Fibroblast of skin of back (primary cell): ENCODE measurements around the gene UNC45B.
A peak's percentile ranks its signal among the peaks of the same experiment; 100 is the strongest.
"Not testable (repeated sequence)": the region's sequence is repeated elsewhere in the genome, so short reads cannot be mapped to it uniquely, and the experiment has no call there.

ENCODE experiments used
- DNase-seq: peaks from one replicate; pipeline ENCODE4 v3.0.0-alpha.2; 2013

The UNC45B gene

GRCh38 chr17:35172321-35172720 is 24.7 kb downstream of the UNC45B start:
- not testable (repeated sequence) for DNase-seq

GRCh38 chr17:35174835-35175334 is 27.3 kb downstream of the UNC45B start:
- no peak for DNase-seq

DNA sequence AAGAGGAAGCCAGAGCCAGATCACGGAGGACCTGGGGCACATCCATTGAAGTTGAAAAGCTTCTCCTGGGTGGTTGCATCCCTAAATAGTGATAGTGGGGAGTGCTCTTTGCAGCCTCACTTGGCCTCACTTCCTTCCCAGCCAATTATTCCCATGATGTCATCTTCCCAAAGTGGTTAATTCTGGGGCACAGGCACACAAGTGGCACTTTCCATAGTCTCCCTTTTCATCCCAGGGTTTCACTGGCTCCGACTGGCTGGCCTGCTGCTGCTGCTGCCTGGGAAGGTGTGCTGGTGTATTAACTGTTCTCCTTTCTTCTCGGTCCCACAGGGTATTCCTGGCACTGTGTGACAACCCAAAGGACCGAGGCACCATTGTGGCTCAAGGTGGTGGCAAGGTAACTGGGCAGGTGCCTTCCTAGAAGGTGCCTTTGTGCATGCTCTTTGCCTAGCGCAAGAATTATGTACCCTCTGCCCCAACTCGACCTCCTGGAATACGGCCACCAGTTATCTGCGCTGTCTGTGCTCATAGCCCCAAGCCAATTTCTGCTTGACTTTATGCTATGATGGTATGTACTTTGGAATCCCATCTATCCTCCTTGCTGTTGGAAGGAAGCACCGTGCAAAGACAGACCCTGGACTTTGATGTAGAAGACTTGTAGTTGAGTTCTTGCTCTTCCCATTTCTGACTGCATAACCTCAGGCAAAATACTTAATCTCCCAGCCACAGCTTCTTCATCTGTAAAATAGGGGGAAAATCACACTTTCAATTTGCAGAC is 28.2 kb downstream of the UNC45B start:
- DNase-seq, result no peak

DNA sequence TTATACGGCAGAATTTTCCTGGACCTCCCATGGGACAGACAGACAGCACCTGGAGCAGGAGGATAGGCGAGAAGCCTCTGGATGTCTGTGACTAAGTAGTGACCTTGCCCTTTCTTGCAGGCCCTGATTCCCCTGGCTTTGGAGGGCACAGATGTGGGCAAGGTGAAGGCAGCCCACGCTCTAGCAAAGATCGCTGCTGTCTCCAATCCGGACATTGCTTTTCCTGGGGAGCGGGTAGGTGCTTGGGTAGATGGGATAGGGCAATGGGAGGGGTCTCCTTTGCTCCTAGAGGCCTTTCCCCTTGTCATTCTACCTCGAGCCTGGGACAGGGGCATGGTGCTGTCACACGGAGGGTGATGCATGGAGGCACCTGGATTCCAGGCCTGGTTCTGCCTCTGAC is 29.3 kb downstream of the UNC45B start:
- no peak for DNase-seq

DNA sequence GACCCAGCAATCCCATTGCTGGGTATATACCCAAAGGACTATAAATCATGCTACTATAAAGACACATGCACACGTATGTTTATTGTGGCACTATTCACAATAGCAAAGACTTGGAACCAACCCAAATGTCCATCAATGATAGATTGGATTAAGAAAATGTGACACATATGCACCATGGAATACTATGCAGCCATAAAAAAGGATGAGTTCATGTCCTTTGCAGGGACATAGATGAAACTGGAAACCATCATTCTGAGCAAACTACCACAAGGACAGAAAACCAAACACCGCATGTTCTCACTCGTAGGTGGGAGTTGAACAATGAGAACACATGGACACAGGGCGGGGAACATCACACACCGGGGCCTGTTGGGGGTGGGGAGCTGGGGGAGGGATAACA is 31.8 kb downstream of the UNC45B start:
- DNase-seq, result not testable (repeated sequence)

DNA sequence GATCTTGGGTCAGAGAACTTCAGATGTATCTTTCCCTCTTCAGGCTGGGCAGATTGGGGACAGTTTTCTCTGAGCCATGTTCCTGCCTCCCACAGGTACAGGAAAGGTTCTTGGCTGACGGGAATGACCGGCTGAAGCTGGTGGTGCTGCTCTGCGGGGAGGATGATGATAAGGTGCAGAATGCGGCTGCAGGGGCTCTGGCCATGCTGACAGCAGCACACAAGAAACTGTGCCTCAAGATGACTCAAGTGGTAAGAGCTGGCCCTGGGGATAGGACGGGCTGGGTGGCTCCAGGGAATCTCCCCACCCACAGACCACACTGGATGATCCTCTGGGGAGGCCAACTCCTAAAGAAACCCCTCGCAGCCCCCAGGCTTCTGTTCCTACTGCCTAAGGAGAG is 35.7 kb downstream of the UNC45B start:
- DNase-seq, result no peak

DNA sequence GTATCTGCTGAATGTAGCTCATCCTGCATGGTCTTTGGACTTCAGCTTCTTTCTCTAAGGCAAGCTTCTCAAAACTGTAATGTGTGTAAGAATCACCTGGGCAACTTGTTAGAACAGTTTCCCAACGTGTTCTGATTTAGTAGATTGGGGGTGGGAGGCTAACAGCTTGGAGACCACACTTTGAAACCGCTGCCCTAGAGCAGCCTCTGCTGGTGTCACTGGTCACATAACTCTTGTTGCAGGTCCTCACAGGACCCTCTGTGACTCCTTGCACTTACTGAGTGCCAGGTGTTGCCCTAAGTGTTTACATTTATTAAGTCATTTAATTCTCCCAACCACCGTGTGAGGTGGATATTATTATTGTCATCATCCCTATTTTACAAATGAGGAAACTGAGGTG is 36.7 kb downstream of the UNC45B start:
- no peak for DNase-seq

- DNase-seq, result no peak
These were observed 38.2 kb downstream of the UNC45B start for GRCh38 chr17:35185849-35186248.

DNA sequence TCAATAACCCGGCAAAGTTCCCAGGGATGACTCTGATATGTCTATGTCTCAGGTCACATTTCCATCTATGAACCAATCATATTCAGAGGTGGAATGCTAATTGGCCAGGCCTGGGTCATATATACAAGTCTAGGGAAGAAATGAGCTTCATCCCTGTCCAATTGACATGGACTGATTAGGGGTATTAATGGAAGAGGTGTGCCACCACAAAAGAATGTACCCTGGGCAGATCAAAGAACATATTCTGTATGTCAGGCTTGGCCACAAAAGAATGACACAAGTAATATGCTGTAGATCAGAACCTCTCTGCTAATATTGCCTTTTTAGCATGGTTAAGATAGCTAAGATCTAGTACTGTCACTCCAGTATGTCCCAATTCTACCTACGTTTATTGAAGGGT is 39.9 kb downstream of the UNC45B start:
- DNase-seq, result no peak

DNA sequence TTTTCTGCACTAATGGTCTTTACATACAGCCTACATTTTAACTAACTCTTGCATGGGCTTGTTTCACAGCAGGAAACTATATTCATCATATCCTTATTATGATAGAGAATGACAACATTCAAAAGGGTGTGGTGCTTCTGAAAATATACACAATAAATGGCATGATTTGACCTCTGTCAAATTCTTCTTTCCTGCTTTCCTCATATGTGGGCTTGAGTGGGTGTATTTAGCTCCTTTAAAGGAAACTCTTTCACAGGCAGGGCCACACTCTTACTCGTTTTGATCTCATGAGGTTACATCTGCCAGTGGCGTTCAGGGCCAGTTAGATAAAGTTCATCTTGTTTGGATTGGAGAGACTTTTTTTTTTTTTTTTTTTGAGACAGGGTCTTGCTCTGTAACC is 40.5 kb downstream of the UNC45B start:
- DNase-seq, result peak; percentile 19

GRCh38 chr17:35189291-35189690 is 41.7 kb downstream of the UNC45B start:
- peak; percentile 22 for DNase-seq

DNA sequence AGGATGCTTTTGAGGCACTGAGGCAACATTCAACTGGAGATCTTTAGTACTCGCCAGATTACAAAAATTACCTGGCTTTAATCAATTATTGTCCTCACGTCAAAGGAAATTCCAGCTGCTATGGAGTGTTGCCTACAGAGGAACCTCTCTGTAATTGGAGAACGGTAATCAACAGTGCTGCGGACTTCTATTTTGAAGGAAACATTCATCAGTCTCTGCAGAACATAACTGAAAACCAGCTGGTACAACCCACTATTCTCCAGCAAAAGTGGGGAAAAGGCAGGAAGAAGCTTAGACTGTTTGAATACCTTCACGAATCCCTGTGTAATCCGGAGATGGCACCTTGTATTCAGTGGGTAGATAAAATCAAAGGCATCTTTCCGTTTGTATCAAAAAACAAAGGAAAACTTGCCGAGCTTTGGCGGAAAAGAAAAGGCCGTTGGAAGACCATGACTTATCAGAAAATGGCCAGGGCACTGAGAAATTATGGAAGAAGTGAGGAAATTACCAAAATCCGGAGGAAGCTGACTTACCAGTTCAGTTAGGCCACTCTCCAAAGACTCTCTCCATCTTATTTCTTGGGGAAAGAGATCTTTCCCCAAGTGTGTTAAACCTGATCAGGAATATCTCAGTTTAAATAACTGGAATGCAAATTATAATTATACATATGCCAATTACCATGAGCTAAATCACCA is 43.5 kb downstream of the UNC45B start:
- DNase-seq, result no peak

DNA sequence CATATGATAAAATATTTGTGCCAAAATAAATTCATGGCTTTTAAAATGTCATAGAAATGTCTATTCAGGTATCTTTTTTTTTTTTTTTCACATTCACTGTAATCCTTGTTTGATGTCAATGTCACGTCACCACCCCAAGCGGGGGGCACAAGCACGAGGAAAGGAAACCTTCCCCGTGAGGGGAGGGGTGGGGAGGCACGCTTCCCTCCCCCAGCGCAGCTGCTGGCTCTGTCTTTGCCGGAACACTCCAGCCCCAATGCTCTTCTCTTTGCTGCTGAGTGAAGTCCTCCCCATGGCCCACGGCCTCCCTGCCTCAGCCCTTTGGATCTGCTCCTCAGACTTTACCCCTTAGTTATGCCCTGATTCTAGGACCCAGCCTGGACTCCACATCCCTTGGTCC is 45.1 kb downstream of the UNC45B start:
- no peak for DNase-seq

- not testable (repeated sequence) for DNase-seq
These were observed 46.4 kb downstream of the UNC45B start, which contains the start of gene SLC35G3 for GRCh38 chr17:35194001-35194400. Gene SLC35G3 (minus strand): TSS chr17:35194393. CDS start chr17:35194307, 86 bp downstream.

DNA sequence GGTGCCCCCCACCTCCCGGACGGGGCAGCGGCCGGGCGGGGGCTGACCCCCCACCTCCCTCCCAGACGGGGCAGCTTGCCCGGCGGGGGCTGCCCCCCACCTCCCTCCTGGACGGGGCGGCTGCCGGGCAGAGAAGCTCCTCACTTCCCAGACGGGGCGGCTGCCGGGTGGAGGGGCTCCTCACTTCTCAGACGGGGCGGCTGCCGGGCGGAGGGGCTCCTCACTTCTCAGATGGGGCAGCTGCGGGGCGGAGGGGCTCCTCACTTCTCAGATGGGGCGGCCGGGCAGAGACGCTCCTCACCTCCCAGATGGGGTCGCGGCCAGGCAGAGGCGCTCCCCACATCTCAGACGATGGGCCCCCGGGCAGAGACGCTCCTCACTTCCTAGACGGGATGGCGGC is 47.4 kb downstream of the UNC45B start:
- not testable (repeated sequence) for DNase-seq

DNA sequence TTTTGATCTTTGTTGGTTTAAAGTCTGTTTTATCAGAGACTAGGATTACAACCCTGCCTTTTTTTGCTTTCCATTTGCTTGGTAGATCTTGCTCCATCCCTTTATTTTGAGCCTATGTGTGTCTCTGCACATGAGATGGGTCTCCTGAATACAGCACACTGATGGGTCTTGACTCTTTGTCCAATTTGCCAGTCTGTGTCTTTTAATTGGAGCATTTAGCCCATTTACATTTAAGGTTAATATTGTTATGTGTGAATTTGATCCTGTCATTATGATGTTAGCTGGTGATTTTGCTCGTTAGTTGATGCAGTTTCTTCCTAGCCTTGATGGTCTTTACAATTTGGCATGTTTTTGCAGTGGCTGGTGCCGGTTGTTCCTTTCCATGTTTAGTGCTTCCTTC is 55.0 kb downstream of the UNC45B start:
- not testable (repeated sequence) for DNase-seq

GRCh38 chr17:35210741-35211140 is 63.1 kb downstream of the UNC45B start:
- no peak for DNase-seq

DNA sequence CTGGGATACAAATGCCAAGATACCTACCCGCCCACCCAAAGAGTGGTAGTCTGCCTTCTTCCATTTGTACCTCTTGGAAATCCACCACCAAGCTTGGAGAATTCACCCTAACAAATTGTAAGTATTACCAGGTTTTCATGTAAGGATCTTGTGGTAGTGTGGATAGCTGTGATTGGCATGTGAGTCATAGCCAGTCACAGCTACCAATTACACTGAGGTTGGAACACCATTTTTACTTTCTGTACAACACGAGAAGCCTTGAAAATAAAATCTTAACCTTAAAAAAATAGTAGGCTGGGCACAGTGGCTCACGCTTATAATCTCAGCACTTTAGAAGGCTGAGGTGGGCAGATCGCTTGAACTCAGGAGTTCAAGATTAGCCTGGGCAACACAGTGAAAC is 65.1 kb downstream of the UNC45B start:
- DNase-seq, result no peak

- no peak for DNase-seq
These were observed 65.9 kb downstream of the UNC45B start for GRCh38 chr17:35213412-35213940.

DNA sequence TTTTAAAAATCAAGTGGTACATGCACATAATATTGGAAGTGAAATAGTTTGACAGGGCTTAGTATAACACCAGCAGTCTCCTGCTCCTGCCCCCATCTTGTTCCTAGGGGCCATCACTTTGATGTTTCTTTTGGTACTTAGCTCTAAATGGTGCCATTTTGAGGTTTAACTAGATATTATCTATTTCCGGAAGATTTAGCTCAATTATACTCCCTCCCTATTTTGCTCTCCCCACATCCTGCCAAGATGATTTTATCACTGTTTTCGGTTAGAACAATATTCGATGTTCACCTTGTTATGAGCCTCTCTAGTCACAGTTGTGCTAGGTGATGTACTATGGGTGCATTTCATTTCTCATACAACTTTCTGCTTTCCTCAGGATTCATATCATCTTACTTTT is 66.6 kb downstream of the UNC45B start:
- DNase-seq, result no peak

GRCh38 chr17:35214631-35215273 is 67.1 kb downstream of the UNC45B start:
- DNase-seq, result no peak

GRCh38 chr17:35217107-35217506 is 69.5 kb downstream of the UNC45B start:
- DNase-seq, result no peak

GRCh38 chr17:35218915-35219314 is 71.3 kb downstream of the UNC45B start:
- DNase-seq, result no peak
